ENCODE measurements around the gene MAP4K2.

MAP4K2 gene

GRCh38 chr11:64777449-64778222 is 25.4 kb downstream of the MAP4K2 start:
- peak; percentile 61 to 95 (median 70) for DNase-seq
- intact Hi-C loops (cut with DNase I): loop anchor here (5.0 kb wide), 2 partner anchors 90 to 340 kb away; partner anchors contain the start of gene ZNHIT2

- peak in 1 of 10 donors; percentile 1 for DNase-seq
- intact Hi-C loops (cut with DNase I): loop anchor here (5.0 kb wide), 2 partner anchors 90 to 340 kb away; partner anchors contain the start of gene ZNHIT2
Measured at GRCh38 chr11:64776875-64777274, 26.1 kb downstream of the MAP4K2 start.

GRCh38 chr11:64776425-64776824 is 26.6 kb downstream of the MAP4K2 start:
- DNase-seq: no peak
- intact Hi-C loops (cut with DNase I): loop anchor here (5.0 kb wide), 2 partner anchors 89 to 341 kb away; partner anchors contain the start of gene ZNHIT2

- intact Hi-C loops (cut with DNase I): no loop called here
- no peak for DNase-seq
Measured at GRCh38 chr11:64774144-64774543, 28.9 kb downstream of the MAP4K2 start.

- intact Hi-C loops (cut with DNase I): no loop called here
- no peak for DNase-seq
Measured at GRCh38 chr11:64772303-64773018, 30.6 kb downstream of the MAP4K2 start.

- intact Hi-C loops (cut with DNase I): no loop called here
- no peak for DNase-seq
Measured at GRCh38 chr11:64771861-64772260, 31.2 kb downstream of the MAP4K2 start.

- peak in 2 of 10 donors; percentile 5 to 38 for DNase-seq
- intact Hi-C loops (cut with DNase I): no loop called here
Measured at GRCh38 chr11:64770120-64770519, 32.9 kb downstream of the MAP4K2 start.

GRCh38 chr11:64769283-64769682 is 33.7 kb downstream of the MAP4K2 start:
- intact Hi-C loops (cut with DNase I): no loop called here
- no peak for DNase-seq

GRCh38 chr11:64768300-64768694 is 34.7 kb downstream of the MAP4K2 start:
- DNase-seq: peak in 1 of 10 donors; percentile 1
- intact Hi-C loops (cut with DNase I): no loop called here

- DNase-seq: peak in 8 of 10 donors; percentile 37 to 91 (median 55)
- intact Hi-C loops (cut with DNase I): no loop called here
Measured at GRCh38 chr11:64767344-64768299, 35.4 kb downstream of the MAP4K2 start.

- DNase-seq: peak in 2 of 10 donors; percentile 3 to 7
- intact Hi-C loops (cut with DNase I): no loop called here
Measured at GRCh38 chr11:64766881-64767280, 36.1 kb downstream of the MAP4K2 start.

- intact Hi-C loops (cut with DNase I): no loop called here
- DNase-seq: peak in 4 of 10 donors; percentile 6 to 76 (median 14)
Measured at GRCh38 chr11:64765851-64766665, 37.0 kb downstream of the MAP4K2 start.

- intact Hi-C loops (cut with DNase I): no loop called here
- peak in 6 of 10 donors; percentile 9 to 89 (median 36) for DNase-seq
Measured at GRCh38 chr11:64765291-64765850, 37.6 kb downstream of the MAP4K2 start.

- DNase-seq: peak in 2 of 10 donors; percentile 5 to 14
- intact Hi-C loops (cut with DNase I): no loop called here
Measured at GRCh38 chr11:64764753-64765152, 38.3 kb downstream of the MAP4K2 start.

GRCh38 chr11:64764040-64764611 is 38.9 kb downstream of the MAP4K2 start:
- DNase-seq: peak in 2 of 10 donors; percentile 6 to 8
- intact Hi-C loops (cut with DNase I): no loop called here

GRCh38 chr11:64763526-64764039 is 39.4 kb downstream of the MAP4K2 start:
- intact Hi-C loops (cut with DNase I): no loop called here
- DNase-seq: peak in 4 of 10 donors; percentile 16 to 74 (median 47)

GRCh38 chr11:64762674-64763525 is 40.1 kb downstream of the MAP4K2 start:
- intact Hi-C loops (cut with DNase I): no loop called here
- peak in 2 of 10 donors; percentile 7 to 18 for DNase-seq
